ENCODE results near the gene ZNF205. TPM values are rescaled to one million over a fixed set of nuclear protein-coding genes. Genes with fewer than 3 reads are reported as not detected.

ZNF205 gene
- total and polyA plus RNA-seq, 2 experiments from 2014 or later: 16.6 to 29.1 TPM

DNA sequence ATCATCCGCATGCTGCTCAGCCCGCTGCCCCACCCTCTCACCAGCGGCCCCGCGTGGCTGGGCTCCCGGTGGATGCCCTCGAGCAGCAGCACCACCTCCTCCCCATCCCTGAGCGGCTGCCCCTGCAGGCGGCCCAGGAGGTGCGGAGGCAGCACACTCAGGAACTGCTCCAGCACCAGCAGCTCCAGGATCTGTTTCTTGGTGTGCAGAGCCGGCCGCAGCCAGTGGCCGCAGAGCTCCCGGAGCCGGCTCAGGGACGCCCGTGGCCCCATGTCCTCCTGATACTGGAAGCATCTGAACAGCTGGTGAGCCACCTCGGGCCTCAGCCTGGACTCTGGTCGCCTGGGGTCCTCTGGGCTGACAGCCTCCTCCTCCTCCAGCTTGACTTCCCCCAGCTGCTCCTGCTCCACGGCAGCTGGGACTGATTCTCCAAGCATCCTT lies 19.9 kb upstream of the ZNF205 start:
- Histone ChIP-seq H3K4me1 (ENCODE audit: insufficient read depth) (peaks cover 41% of the 10 kb centered on the region), H3K27me3 (ENCODE audit: insufficient read depth) (no peaks in the 10 kb centered on the region), H2AFZ (no peak overlapping the region), H3K4me2 (no peak overlapping the region), H4K20me1 (replicated peaks; ENCODE audit: insufficient read depth) (peaks cover 46% of the 10 kb centered on the region), H3K27ac (ENCODE audit: low read depth) (no peak overlapping the region), H3K79me2 (replicated peaks; ENCODE audit: insufficient read depth) (peaks cover 62% of the 10 kb centered on the region), H3K36me3 (ENCODE audit: insufficient read depth) (peaks cover 42% of the 10 kb centered on the region), H3K9me2 (ENCODE audit: insufficient read depth) (no peaks in the 10 kb centered on the region), H3F3A (replicated peaks; ENCODE audit: low read depth) (peaks cover 62% of the 10 kb centered on the region), H3K4me3 (no peak overlapping the region)
- H3K4me3 Mint-ChIP-seq: no peak overlapping the region; the same call in 2 of the 3 replicates
- TF ChIP-seq, protein P1, sequence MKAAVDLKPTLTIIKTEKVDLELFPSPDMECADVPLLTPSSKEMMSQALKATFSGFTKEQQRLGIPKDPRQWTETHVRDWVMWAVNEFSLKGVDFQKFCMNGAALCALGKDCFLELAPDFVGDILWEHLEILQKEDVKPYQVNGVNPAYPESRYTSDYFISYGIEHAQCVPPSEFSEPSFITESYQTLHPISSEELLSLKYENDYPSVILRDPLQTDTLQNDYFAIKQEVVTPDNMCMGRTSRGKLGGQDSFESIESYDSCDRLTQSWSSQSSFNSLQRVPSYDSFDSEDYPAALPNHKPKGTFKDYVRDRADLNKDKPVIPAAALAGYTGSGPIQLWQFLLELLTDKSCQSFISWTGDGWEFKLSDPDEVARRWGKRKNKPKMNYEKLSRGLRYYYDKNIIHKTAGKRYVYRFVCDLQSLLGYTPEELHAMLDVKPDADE (IDR thresholded peaks at IDR 0.05): no peak
- TF ChIP-seq NANOG (IDR thresholded peaks at IDR 0.05; ENCODE audit: borderline replicate concordance): no peak
- no peak for TF ChIP-seq ZNF331 (CRISPR knock-in tag; IDR thresholded peaks at IDR 0.05; ENCODE audit: low read depth)
- TF ChIP-seq CREB1 (CRISPR knock-in tag; IDR thresholded peaks at IDR 0.05; ENCODE audit: low read depth): no peak
- TF ChIP-seq ZNF114 (CRISPR knock-in tag; IDR thresholded peaks at IDR 0.05): no peak
- TF ChIP-seq CTCF (conservative IDR thresholded peaks at IDR 0.05; ENCODE audit: low read depth in 2 of 2): no peak
- TF ChIP-seq POLR2AphosphoS5 (IDR thresholded peaks at IDR 0.05; ENCODE audit: low read depth): no peak
- DNase-seq (ENCODE audit: low spot score) (no peak), ATAC-seq (no peak)
- H3K27me3 Mint-ChIP-seq (ENCODE audit: insufficient read depth, low read depth, poor library complexity): peaks cover 29% of the 10 kb centered on the region
- H3K36me3 Mint-ChIP-seq (ENCODE audit: low read depth): peaks cover 96% of the 10 kb centered on the region
- no peaks in the 10 kb centered on the region for H3K9me3 Mint-ChIP-seq
- no peak overlapping the region for H3K27ac Mint-ChIP-seq
- H3K4me1 Mint-ChIP-seq: peaks cover 39% of the 10 kb centered on the region

DNA sequence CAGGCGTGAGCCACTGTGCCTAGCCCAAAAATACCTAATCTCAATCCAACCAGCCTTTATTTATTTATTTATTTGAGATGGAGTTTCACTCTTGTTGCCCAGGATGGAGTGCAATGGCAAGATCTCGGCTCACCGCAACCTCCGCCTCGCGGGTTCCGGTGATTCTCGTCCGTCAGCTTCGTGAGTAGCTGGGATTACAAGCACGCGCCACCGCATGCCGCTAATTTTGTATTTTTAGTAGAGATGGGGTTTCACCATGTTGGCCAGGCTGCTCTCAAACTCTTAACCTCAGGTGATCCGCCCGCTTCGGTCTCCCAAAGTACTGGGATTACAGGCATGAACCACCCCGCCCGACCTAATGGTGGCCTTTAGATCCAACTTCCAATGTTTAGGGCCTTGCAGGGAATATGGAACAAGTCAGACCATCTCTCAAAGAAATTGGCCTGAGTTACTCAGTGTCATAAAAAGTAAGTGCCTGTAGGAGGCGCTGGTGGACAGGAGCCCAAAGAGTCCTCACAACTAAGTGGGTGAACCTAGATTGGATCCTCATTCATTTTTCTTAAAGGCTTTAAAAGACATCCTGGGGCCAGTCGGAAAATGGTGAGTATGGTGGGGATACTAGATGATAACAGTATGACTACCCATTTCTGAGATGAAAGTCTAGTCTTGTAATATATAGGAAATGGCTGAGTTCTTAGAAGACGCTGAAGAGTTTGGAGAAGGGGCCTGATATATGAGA lies 17.9 kb upstream of the ZNF205 start:
- peak; percentile 86 for DNase-seq (ENCODE audit: low spot score)
- Histone ChIP-seq H3K79me2 (replicated peaks; ENCODE audit: insufficient read depth) (peaks cover 62% of the 10 kb centered on the region), H3K4me1 (ENCODE audit: insufficient read depth) (peaks cover 39% of the 10 kb centered on the region), H3K9me2 (ENCODE audit: insufficient read depth) (no peaks in the 10 kb centered on the region), H3K4me2 (no peak overlapping the region; the same call in 1 of the 2 replicates), H3F3A (replicated peaks; ENCODE audit: low read depth) (peaks cover 57% of the 10 kb centered on the region), H3K4me3 (no peak overlapping the region), H4K20me1 (replicated peaks; ENCODE audit: insufficient read depth) (peaks cover 34% of the 10 kb centered on the region; the same call in 1 of the 2 replicates), H3K36me3 (ENCODE audit: insufficient read depth) (peaks cover 34% of the 10 kb centered on the region), H2AFZ (no peak overlapping the region), H3K27me3 (ENCODE audit: insufficient read depth) (no peaks in the 10 kb centered on the region), H3K27ac (ENCODE audit: low read depth) (peak overlapping the region; percentile 74; the same call in 1 of the 2 replicates)
- Mint-ChIP-seq H3K4me3 (peak overlapping the region; percentile 27; the same call in 2 of the 3 replicates), H3K9me3 (no peaks in the 10 kb centered on the region), H3K27ac (peak overlapping the region; percentile 52), H3K4me1 (peaks cover 28% of the 10 kb centered on the region), H3K36me3 (ENCODE audit: low read depth) (peaks cover 88% of the 10 kb centered on the region), H3K27me3 (ENCODE audit: insufficient read depth, low read depth, poor library complexity) (peaks cover 33% of the 10 kb centered on the region)
- TF ChIP-seq NANOG (IDR thresholded peaks at IDR 0.05; ENCODE audit: borderline replicate concordance) (no peak), CREB1 (CRISPR knock-in tag; IDR thresholded peaks at IDR 0.05; ENCODE audit: low read depth) (no peak), REST (IDR thresholded peaks at IDR 0.05; ENCODE audit: unreplicated experiment) (no peak), CTCF (conservative IDR thresholded peaks at IDR 0.05; ENCODE audit: low read depth in 2 of 2) (peak; percentile 84 to 97)
- ATAC-seq: peak; percentile 1; the same call in 1 of the 3 replicates
